Spleen (tissue), 11 donors: ENCODE measurements around the gene JARID2. TPM values are rescaled to one million over a fixed set of nuclear protein-coding genes. Genes with fewer than 3 reads are reported as not detected.

Source experiments
- DNase-seq: peaks from one replicate; pipeline ENCODE4 v3.0.0-alpha.2; 2020
- H3K27ac ChIP-seq, 8 donors: fragments of 200-600 bp; sonication (generic) in 7 of 8; 1 replicate in 4 of 8; 2 replicates in 4 of 8; pipeline versions ENCODE4 v1.5.0 to v1.8.0; 2016 to 2021; ENCODE audit warnings: inconsistent platforms in 4 of 8, mild to moderate bottlenecking in 4 of 8, moderate library complexity in 1 of 8
- H3K27me3 ChIP-seq, 7 donors: fragments of 200-600 bp; sonication (generic) in 6 of 7; replicated peaks in 1 of 7; 1 replicate in 4 of 7; 2 replicates in 3 of 7; pipeline versions ENCODE4 v1.5.0 to v1.8.0; 2016 to 2021; ENCODE audit warnings: inconsistent platforms in 3 of 7, mild to moderate bottlenecking in 1 of 7
- H3K36me3 ChIP-seq, 6 donors: fragments of 200-600 bp; sonication (generic) in 5 of 6; 1 replicate in 4 of 6; 2 replicates in 2 of 6; pipeline versions ENCODE4 v1.5.0 to v1.8.0; 2016 to 2021; ENCODE audit warnings: inconsistent platforms in 2 of 6
- H3K4me1 ChIP-seq, 6 donors: fragments of 200-600 bp; sonication (generic) in 5 of 6; 1 replicate in 3 of 6; 2 replicates in 3 of 6; pipeline versions ENCODE4 v1.5.0 to v1.8.0; 2016 to 2021; ENCODE audit warnings: inconsistent platforms in 3 of 6
- H3K4me3 ChIP-seq, 8 donors: fragments of 200-600 bp; sonication (generic) in 7 of 8; 1 replicate in 4 of 8; 2 replicates in 4 of 8; pipeline versions ENCODE4 v1.5.0 to v1.8.0; 2016 to 2021; ENCODE audit warnings: inconsistent platforms in 4 of 8, mild to moderate bottlenecking in 4 of 8, moderate library complexity in 2 of 8
- H3K9me3 ChIP-seq, 8 donors: fragments of 200-600 bp; sonication (generic) in 7 of 8; 1 replicate in 4 of 8; 2 replicates in 4 of 8; pipeline versions ENCODE4 v1.5.0 to v1.8.0; 2016 to 2021; ENCODE audit warnings: inconsistent platforms in 4 of 8
- POLR2A ChIP-seq, 3 donors: fragments of 450-650 bp; IDR thresholded peaks; one replicate each; pipeline ENCODE4 v1.5.1; 2017; ENCODE audit warnings: antibody characterized with exemption in 3 of 3, mild to moderate bottlenecking in 1 of 3
- POLR2AphosphoS5 ChIP-seq, 3 donors: sonication (generic); formaldehyde crosslinking; IDR thresholded peaks; one replicate each; pipeline ENCODE4 v1.5.1; 2017; ENCODE audit warnings: antibody characterized with exemption in 3 of 3
- WGBS, 5 donors: extraction: QIAGEN DNeasy Blood & Tissue Kit in 3 of 5; methylation state at CpG; one replicate each; pipeline versions ENCODE4 v1.1.5 to v1.1.7; 2013 to 2018; 5-methylcytosine and 5-hydroxymethylcytosine counted together
- intact Hi-C: fragments of 100-400 bp; cut with DNase I; formaldehyde crosslinking; loops from one replicate; pipeline ENCODE4 v1.15.0; 2023; ENCODE audit warnings: low total_unique reads
- polyA plus RNA-seq, 3 donors: library from polyadenylated mRNA; stranded (reverse); fragments of 200-250 nt; gene quantifications; one replicate each; pipeline ENCODE4 v1.2.1, GENCODE V29; 2013
- total RNA-seq, 7 donors: library from RNA; depleted of rRNA in 3 of 7; stranded (reverse); fragments of >200 nt in 3 of 7; fragmentation: NEBNext Ultra II Directional in 4 of 7; extraction: Animal tissue kit (Norgen Biotek cat#: 25700) in 4 of 7; gene quantifications; one replicate each; pipeline versions ENCODE4 v1.1.0 to v1.2.1, GENCODE V29; 2016 to 2021
- TF ChIP-seq, protein P1 (sequence below), 11 experiments: fragments of 200-600 bp in 7 of 11; fragments of 450-650 bp in 4 of 11; sonication (generic) in 4 of 11; IDR thresholded peaks in 8 of 11; conservative IDR thresholded peaks in 3 of 11; 1 replicate in 7 of 11; 2 replicates in 4 of 11; pipeline versions ENCODE4 v1.4.0 to v1.8.0; 2016 to 2021; ENCODE audit warnings: antibody characterized with exemption in 11 of 11, inconsistent platforms in 4 of 11, mild to moderate bottlenecking in 1 of 11
- donor health status: healthy with polysubstance abuse.
- donor health status: DM: no; HTN: no; CAD: no; lungs with moderate emphysema.
- donor health status: DM: no; HTN: no; CAD: no.
- donor health status: Bipolar disorder and iron deficiency.
- donor health status: healthy.
- donor health status: DM: no; HTN: no; CAD: no.
- donor health status: DM: yes; HTN: yes; CAD: no.

The JARID2 gene
- total and polyA plus RNA-seq, 10 donors, result 4.4 to 27.1 (median 20.6) TPM

DNA sequence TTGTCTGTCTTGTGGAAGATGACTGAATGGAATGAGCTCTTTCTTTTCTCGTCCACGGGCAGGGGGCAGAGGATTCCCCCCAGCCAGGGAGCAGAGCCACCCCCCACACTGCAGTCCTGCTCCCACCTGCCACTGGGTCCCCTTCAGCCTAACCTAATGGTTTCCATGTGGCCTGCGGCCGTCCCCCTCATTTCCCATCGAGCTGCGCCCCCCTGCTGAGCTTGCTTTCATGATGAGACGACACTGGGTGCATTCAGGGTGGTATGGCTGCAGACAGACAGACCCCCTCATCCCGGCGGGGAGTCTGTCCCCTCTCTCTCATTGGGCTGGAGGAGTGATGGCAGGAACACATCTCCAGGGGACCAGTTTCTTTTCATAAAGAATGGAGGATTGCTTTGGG lies 276.2 kb downstream of the JARID2 start:
- Histone ChIP-seq H3K27ac (peak overlapping the region in 6 of 8 donors; percentile 8 to 59 (median 37)), H3K27me3 (no peaks in the 10 kb centered on the region), H3K9me3 (no peaks in the 10 kb centered on the region), H3K4me3 (no peak overlapping the region), H3K4me1 (peaks cover 3 to 18% (median 12%) of the 10 kb centered on the region in 6 donors), H3K36me3 (peaks cover 2 to 95% (median 81%) of the 10 kb centered on the region in 6 donors)
- DNase-seq, result peak; percentile 71
- intact Hi-C loops, result no loop called here
- 83 to 94% (median 87%) methylated on average over 9 of the region's 9 CpGs for WGBS, 5 donors
- TF ChIP-seq, protein P1, sequence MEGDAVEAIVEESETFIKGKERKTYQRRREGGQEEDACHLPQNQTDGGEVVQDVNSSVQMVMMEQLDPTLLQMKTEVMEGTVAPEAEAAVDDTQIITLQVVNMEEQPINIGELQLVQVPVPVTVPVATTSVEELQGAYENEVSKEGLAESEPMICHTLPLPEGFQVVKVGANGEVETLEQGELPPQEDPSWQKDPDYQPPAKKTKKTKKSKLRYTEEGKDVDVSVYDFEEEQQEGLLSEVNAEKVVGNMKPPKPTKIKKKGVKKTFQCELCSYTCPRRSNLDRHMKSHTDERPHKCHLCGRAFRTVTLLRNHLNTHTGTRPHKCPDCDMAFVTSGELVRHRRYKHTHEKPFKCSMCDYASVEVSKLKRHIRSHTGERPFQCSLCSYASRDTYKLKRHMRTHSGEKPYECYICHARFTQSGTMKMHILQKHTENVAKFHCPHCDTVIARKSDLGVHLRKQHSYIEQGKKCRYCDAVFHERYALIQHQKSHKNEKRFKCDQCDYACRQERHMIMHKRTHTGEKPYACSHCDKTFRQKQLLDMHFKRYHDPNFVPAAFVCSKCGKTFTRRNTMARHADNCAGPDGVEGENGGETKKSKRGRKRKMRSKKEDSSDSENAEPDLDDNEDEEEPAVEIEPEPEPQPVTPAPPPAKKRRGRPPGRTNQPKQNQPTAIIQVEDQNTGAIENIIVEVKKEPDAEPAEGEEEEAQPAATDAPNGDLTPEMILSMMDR (IDR thresholded peaks at IDR 0.05 in 8 of 11, conservative IDR thresholded peaks at IDR 0.05 in 3 of 11), result no peak
- peak in 1 of 3 donors; percentile 45 for TF ChIP-seq POLR2AphosphoS5 (IDR thresholded peaks at IDR 0.05)

DNA sequence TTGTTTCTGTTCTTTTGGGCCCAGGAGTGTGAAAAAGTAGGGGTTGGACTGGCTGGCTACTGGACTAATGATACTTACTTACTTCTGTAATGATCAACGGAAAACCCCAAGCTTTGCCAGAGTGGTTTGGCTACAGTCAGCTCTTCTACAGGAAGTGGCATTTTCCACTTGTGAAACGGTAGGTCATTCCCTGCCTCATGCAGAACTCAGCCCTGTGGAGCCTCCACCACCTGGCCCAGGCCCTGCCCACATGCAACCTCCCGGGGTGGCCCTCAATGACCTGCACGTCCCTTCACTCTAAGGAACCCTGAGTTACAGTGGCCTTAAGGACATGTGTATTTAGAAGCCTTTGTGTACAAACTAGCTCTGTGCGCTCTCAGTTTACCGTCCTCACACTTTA lies 276.6 kb downstream of the JARID2 start:
- 47 to 62% (median 50%) methylated on average over 6 of the region's 6 CpGs for WGBS, 5 donors
- H3K27me3 ChIP-seq, result no peaks in the 10 kb centered on the region
- TF ChIP-seq, protein P1 (IDR thresholded peaks at IDR 0.05 in 8 of 11, conservative IDR thresholded peaks at IDR 0.05 in 3 of 11), result no peak
- TF ChIP-seq POLR2AphosphoS5 (IDR thresholded peaks at IDR 0.05) (peak in 2 of 3 donors; percentile 27 to 35), POLR2A (IDR thresholded peaks at IDR 0.05) (no peak)
- peaks cover 2 to 91% (median 77%) of the 10 kb centered on the region in 6 donors for H3K36me3 ChIP-seq
- H3K27ac ChIP-seq, result peak overlapping the region in 5 of 8 donors; percentile 22 to 59 (median 42)
- peak; percentile 60 for DNase-seq
- H3K9me3 ChIP-seq, result no peaks in the 10 kb centered on the region
- H3K4me1 ChIP-seq, result peaks cover 3 to 18% (median 12%) of the 10 kb centered on the region in 6 donors
- intact Hi-C loops, result no loop called here
- no peak overlapping the region for H3K4me3 ChIP-seq

DNA sequence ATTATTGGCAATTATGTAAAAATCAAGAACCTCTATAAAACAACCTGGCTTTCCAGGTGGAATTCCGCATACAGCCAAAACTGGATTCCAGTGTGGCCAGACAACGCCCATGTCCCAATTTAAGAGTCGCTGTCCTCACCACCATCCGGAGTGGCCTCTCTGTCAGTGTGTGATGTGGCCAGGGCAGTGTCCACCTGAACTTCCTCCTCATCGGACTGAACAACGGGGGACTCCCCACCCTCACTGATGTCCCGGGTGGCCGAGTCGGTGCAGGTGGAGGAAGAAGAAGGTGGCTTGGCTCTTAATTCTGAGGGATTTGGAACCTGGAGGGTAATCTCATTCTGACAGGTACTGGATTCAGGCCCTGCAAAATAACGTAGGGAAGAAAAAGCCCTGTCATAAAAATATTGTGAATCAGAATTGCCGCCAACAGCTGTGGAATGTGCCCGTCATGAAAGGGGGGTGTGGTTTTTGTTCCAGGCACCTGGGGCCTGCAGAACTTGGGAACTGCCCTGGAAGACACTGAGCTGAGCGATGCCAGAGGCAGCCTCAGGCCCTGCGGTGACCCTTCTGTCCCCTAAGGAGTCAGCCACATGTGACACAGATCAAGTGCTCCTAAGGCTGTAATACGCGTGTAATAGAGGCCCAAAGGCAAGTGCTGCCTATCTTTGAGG lies 277.1 kb downstream of the JARID2 start:
- intact Hi-C loops, result no loop called here
- peak; percentile 56 for DNase-seq
- Histone ChIP-seq H3K27ac (peak overlapping the region in 2 of 8 donors; percentile 54 to 59), H3K4me1 (peaks cover 3 to 18% (median 12%) of the 10 kb centered on the region in 6 donors), H3K27me3 (no peaks in the 10 kb centered on the region), H3K36me3 (peaks cover 0 to 91% (median 71%) of the 10 kb centered on the region in 6 donors), H3K4me3 (no peak overlapping the region), H3K9me3 (no peaks in the 10 kb centered on the region)
- 91 to 94% (median 94%) methylated on average over 16 of the region's 16 CpGs for WGBS, 5 donors
- TF ChIP-seq, protein P1 (IDR thresholded peaks at IDR 0.05 in 8 of 11, conservative IDR thresholded peaks at IDR 0.05 in 3 of 11), result no peak
- TF ChIP-seq POLR2A (IDR thresholded peaks at IDR 0.05) (no peak), POLR2AphosphoS5 (IDR thresholded peaks at IDR 0.05) (no peak)
